Activated CD4-positive, alpha-beta T cell treated with anti-CD3 and anti-CD28 coated beads for 36 hours (primary cell): ENCODE data around the gene TDRD9. TPM values are rescaled to one million over a fixed set of nuclear protein-coding genes. Genes with fewer than 3 reads are reported as not detected.
"Not testable (repeated sequence)": the region's sequence is repeated elsewhere in the genome, so short reads cannot be mapped to it uniquely, and the experiment has no call there.

ENCODE experiments used
- ATAC-seq: fragments of 200-7000 bp; cut with Tn5 transposase; one replicate; pipeline ENCODE4 v1.10.0; 2021; ENCODE audit warnings: mild to moderate bottlenecking, moderate library complexity
- CTCF ChIA-PET: fragments of 350-600 bp; sonication (Branson Sonifier 250); formaldehyde crosslinking; loops from one replicate; lab custom pipeline; 2021; ENCODE audit warnings: antibody characterized with exemption; lab: Charles Lee
- POLR2A ChIA-PET: fragments of 350-600 bp; sonication (Branson Sonifier 250); formaldehyde crosslinking; loops from one replicate; lab custom pipeline; 2021; ENCODE audit warnings: antibody characterized with exemption, inconsistent platforms; lab: Charles Lee
- DNase-seq: peaks from one replicate; pipeline ENCODE4 v3.0.0-alpha.2; 2020
- H3K27ac Mint-ChIP-seq: one replicate; pipeline ENCODE4 v1.8.0; 2021; ENCODE audit warnings: mixed read lengths
- H3K27me3 Mint-ChIP-seq: one replicate; pipeline ENCODE4 v1.8.0; 2021; ENCODE audit warnings: mixed read lengths
- H3K36me3 Mint-ChIP-seq: one replicate; pipeline ENCODE4 v1.8.0; 2021; ENCODE audit warnings: low read depth, mixed read lengths
- H3K4me1 Mint-ChIP-seq: one replicate; pipeline ENCODE4 v1.8.0; 2021; ENCODE audit warnings: mixed read lengths
- H3K4me3 Mint-ChIP-seq: one replicate; pipeline ENCODE4 v1.8.0; 2021; ENCODE audit warnings: mild to moderate bottlenecking, moderate library complexity, mixed read lengths
- H3K9me3 Mint-ChIP-seq: one replicate; pipeline ENCODE4 v1.8.0; 2021; ENCODE audit warnings: low read depth, mixed read lengths
- intact Hi-C, 2 experiments: fragments of 100-400 bp; cut with DNase I in 1 of 2; cut with micrococcal nuclease in 1 of 2; formaldehyde crosslinking; loops; one replicate each; pipeline versions ENCODE4 v1.14.2 to v1.15.1; 2022 to 2024; cut with DNase I, micrococcal nuclease
- total RNA-seq, 2 experiments: library from RNA; stranded (reverse); gene quantifications; one replicate each; pipeline ENCODE4 v1.2.3, GENCODE V29; 2021

TDRD9 gene
- total RNA-seq, 2 experiments from 2014 or later: 0.42 to 0.62 TPM

DNA sequence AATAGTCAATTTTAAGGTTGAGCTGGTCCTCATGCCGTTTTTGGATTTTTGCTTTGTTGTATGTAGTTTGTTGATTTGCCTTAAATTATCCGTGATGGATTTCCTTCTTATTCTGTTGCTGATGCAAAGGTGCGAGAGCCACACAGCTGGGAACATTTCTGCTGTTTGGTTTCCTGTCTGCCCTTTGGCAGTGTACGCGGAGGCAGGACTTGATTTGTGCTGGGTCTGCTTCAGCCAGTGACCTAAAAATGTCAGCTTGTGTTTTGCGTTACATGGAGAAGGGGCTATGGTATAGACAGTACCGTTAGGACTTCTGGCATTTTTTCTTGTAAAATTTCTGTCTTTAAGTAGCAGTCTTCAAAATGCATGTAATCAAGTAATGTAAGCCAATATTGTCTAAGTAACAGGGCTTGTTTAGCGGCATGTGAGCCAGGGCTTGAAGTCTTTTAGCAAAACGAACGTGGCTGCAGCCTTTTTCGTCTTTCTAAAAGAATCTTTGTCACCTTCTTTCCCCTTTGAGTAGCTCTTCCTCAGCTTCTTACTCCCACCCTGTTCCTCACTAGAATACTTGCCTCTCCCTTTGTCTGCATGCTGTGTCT lies 32.3 kb downstream of the TDRD9 start:
- Mint-ChIP-seq H3K4me1 (no peaks in the 10 kb centered on the region), H3K27ac (no peak overlapping the region), H3K27me3 (no peaks in the 10 kb centered on the region), H3K4me3 (no peak overlapping the region), H3K36me3 (no peaks in the 10 kb centered on the region), H3K9me3 (no peaks in the 10 kb centered on the region)
- POLR2A ChIA-PET: no interaction called here
- no peak for ATAC-seq
- CTCF ChIA-PET: interaction anchor here (0.6 to 1.5 kb wide), 3 partner anchors 21 to 123 kb away, joined by 3 to 4 read pairs (median 3); no protein-coding TSS in a partner anchor
- DNase-seq: no peak
- intact Hi-C loops: no loop called here

DNA sequence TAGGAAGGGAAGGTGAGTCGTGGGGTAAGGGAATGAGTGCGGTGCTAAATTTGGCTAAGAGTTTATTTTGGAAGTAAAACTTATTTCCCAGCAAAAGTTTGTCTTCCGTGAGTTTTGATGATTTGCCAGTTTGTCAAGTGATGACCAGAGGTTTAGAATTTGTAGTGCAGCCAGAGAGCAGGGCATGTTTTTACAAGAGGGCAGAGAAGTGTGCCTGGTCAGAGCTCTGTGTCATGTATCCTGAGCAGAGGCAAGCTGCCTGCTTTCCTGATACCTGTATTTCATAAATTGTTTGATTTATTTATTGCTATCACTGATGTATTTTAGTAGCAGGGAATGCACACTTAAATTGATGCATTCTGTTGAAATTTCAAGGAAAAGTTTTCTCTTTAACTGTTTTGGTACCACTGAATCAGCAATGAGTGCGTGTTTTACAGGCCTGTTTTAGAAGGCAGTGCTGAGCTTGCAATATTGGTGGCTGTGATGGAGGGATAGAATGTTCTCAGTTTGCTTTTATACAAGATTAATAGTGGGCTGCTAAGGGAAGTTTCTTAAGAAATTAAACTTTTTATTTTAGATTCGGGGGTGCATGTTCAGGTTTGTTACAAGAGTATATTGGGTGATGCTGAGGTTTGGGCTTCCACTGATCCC lies 33.8 kb downstream of the TDRD9 start:
- intact Hi-C loops: no loop called here
- Mint-ChIP-seq H3K36me3 (no peaks in the 10 kb centered on the region), H3K4me1 (no peaks in the 10 kb centered on the region), H3K27ac (no peak overlapping the region), H3K9me3 (no peaks in the 10 kb centered on the region), H3K27me3 (no peaks in the 10 kb centered on the region), H3K4me3 (no peak overlapping the region)
- POLR2A ChIA-PET: interaction anchor here (0.6 kb wide), 1 partner anchor 783 kb away, joined by 4 read pairs; no protein-coding TSS in a partner anchor
- CTCF ChIA-PET: interaction anchor here (0.8 to 1.5 kb wide), 2 partner anchors 19 to 48 kb away, joined by 3 to 4 read pairs; no protein-coding TSS in a partner anchor
- DNase-seq (no peak), ATAC-seq (no peak)

DNA sequence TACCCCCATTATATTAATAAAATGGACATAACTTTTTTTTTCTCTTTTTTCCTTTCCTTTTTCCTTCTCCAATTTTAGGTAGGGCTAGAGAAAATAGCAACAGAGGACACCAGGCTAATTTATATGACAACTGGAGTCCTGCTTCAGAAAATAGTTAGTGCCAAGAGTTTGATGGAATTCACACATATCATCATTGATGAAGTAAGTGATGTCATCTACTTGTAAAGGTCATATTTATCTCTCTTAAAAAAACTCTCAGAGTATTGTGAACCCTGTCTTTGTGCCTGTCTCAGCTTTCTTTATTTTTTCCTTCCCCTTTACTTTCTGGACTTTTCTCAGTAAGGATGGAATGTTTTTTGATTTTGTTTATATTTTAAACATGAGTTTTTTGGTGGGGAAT lies 38.4 kb downstream of the TDRD9 start:
- no peaks in the 10 kb centered on the region for H3K36me3 Mint-ChIP-seq
- DNase-seq (no peak), ATAC-seq (no peak)
- ChIA-PET POLR2A (no interaction called here), CTCF (interaction anchor here (1.5 kb wide), 1 partner anchor 9 kb away, joined by 3 read pairs; no protein-coding TSS in a partner anchor)
- H3K9me3 Mint-ChIP-seq: no peaks in the 10 kb centered on the region
- H3K27me3 Mint-ChIP-seq: peaks cover 5% of the 10 kb centered on the region
- H3K4me1 Mint-ChIP-seq: no peaks in the 10 kb centered on the region
- no peak overlapping the region for H3K4me3 Mint-ChIP-seq
- intact Hi-C loops: no loop called here
- H3K27ac Mint-ChIP-seq: no peak overlapping the region

DNA sequence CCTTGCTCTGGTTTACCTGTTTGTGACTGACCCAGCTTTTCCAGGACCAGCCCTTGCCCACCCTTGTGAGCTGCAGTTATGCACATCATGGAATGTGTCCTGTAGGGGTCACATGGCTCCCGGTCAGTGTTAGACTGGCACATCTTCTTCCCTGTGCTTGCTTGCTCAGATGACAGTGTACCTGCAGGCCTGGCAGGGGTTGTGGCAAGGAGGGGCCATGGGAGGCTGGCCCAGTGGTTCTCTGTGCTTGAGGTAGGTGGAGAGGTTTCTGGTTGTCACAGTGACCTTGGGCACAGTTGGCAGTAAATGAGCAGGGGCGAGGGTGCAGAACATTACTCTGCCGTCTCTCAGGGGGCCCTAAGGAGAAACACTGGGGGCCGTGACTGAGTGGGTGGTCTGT lies 41.7 kb downstream of the TDRD9 start:
- Mint-ChIP-seq H3K36me3 (no peaks in the 10 kb centered on the region), H3K9me3 (no peaks in the 10 kb centered on the region), H3K4me1 (no peaks in the 10 kb centered on the region), H3K27ac (no peak overlapping the region), H3K27me3 (peaks cover 8% of the 10 kb centered on the region), H3K4me3 (no peak overlapping the region)
- no peak for ATAC-seq
- DNase-seq: no peak
- ChIA-PET CTCF (no interaction called here), POLR2A (no interaction called here)
- intact Hi-C loops: no loop called here

DNA sequence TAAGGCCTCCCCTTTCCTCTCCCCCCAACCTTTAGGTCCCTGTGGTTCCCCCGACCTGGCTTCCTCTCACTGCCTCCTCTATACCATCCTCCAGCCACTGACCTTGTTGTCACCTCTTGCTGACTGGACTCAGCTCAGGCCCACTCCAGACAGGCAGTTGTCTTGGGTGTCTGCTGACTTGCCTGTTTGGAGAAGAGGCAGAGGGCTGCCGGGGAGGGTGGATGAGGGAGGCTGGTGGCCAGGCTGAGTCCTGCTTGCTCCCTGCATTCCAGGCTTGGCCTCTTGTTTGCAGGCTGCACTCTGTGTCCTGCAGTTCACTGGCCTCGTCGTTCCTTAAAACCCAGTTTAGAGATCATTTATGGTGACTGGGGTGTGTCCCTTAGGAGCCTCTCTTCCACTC lies 45.1 kb downstream of the TDRD9 start:
- no peak overlapping the region for H3K4me3 Mint-ChIP-seq
- no peak for ATAC-seq

DNA sequence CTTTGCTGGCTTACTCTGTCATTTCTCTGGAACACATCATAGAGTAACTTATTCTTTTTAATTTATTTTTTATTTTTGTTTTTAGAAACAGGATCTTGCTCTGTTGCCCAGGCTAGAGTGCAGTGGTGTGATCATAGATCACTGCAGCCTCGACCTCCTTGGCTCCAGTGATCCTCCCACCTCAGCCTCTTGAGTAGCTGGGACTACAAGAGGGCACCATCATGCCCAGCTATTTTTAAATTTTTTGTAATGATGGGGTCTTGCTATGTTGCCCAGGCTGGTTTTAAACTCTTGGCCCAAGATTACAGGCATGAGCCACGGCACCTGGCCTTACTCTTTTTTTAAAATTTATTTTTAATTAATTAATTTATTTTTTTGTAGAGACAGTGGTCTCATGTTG lies 46.3 kb downstream of the TDRD9 start:
- Mint-ChIP-seq H3K4me1 (no peaks in the 10 kb centered on the region), H3K4me3 (no peak overlapping the region), H3K27ac (no peak overlapping the region), H3K27me3 (peaks cover 12% of the 10 kb centered on the region), H3K36me3 (no peaks in the 10 kb centered on the region), H3K9me3 (no peaks in the 10 kb centered on the region)
- ATAC-seq (no peak), DNase-seq (no peak)
- intact Hi-C loops: no loop called here
- CTCF ChIA-PET: interaction anchor here (0.7 kb wide), 1 partner anchor 250 kb away, joined by 3 read pairs; no protein-coding TSS in a partner anchor
- POLR2A ChIA-PET: no interaction called here

More for the DNA sequence above, 45.1 kb downstream of the TDRD9 start:
- no peaks in the 10 kb centered on the region for H3K4me1 Mint-ChIP-seq
- H3K27ac Mint-ChIP-seq: no peak overlapping the region
- no peak for DNase-seq
- H3K27me3 Mint-ChIP-seq: peaks cover 10% of the 10 kb centered on the region
- ChIA-PET CTCF (no interaction called here), POLR2A (no interaction called here)
- intact Hi-C loops: no loop called here
- H3K9me3 Mint-ChIP-seq: no peaks in the 10 kb centered on the region
- H3K36me3 Mint-ChIP-seq: no peaks in the 10 kb centered on the region

DNA sequence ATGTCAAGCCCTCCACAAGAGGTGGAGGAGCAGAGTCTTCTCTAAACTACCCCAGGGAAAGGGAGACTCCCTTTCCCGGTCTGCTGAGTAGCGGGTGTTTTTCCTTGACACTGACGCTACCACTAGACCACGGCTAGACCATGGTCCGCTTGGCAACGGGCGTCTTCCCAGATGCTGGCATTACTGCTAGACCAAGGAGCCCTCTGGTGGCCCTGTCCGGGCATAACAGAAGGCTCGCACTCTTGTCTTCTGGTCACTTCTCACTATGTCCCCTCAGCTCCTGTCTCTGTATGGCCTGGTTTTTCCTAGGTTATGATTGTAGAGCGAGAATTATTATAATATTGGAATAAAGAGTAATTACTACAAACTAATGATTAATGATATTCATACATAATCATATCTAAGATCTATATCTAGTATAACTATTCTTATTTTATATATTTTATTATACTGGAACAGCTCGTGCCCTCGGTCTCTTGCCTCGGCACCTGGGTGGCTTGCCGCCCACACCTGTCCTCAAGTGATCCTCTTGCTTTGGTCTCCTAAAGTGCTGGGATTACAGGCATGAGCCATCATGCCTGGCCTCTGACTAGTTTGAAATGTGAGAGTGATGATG lies 52.5 kb downstream of the TDRD9 start:
- not testable (repeated sequence) for ATAC-seq, H3K4me3 Mint-ChIP-seq, H3K27ac Mint-ChIP-seq, H3K36me3 Mint-ChIP-seq, H3K4me1 Mint-ChIP-seq, H3K9me3 Mint-ChIP-seq
- ChIA-PET POLR2A (interaction anchor here (0.6 kb wide), 1 partner anchor 938 kb away, joined by 4 read pairs; no protein-coding TSS in a partner anchor), CTCF (interaction anchor here (0.6 to 3.2 kb wide), 4 partner anchors 9 to 172 kb away, joined by 3 to 7 read pairs (median 4); no protein-coding TSS in a partner anchor)
- peaks cover 13% of the 10 kb centered on the region for H3K27me3 Mint-ChIP-seq
- intact Hi-C loops: loop anchor here in 1 of 2 experiments (1.0 kb wide), 1 partner anchor 172 kb away; no protein-coding TSS in a partner anchor
- DNase-seq: peak; percentile 11

DNA sequence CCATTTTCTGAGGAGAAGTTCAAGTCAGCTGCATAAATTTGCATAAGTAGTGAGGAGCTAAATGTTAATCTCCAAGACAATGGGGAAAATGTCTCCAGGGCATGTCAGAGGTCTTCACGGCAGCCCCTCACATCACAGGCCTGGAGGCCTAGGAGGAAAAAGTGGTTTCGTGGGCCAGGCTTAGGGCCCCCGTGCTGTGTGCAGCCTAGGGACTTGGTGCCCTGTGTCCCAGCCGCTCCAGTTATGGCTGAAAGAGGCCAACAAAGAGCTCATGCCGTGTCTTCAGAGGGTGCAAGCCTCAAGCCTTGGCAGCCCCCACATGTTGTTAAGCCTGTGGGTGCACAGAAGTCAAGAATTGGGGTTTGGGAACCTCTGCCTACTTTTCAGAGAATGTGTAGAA lies 55.9 kb downstream of the TDRD9 start:
- intact Hi-C loops: no loop called here
- POLR2A ChIA-PET: no interaction called here
- H3K27me3 Mint-ChIP-seq: peaks cover 19% of the 10 kb centered on the region
- H3K9me3 Mint-ChIP-seq: peaks cover 7% of the 10 kb centered on the region
- CTCF ChIA-PET: no interaction called here
- ATAC-seq: no peak
- peaks cover 2% of the 10 kb centered on the region for H3K36me3 Mint-ChIP-seq
- H3K4me3 Mint-ChIP-seq: no peak overlapping the region
- no peaks in the 10 kb centered on the region for H3K4me1 Mint-ChIP-seq
- no peak overlapping the region for H3K27ac Mint-ChIP-seq
- DNase-seq: no peak

DNA sequence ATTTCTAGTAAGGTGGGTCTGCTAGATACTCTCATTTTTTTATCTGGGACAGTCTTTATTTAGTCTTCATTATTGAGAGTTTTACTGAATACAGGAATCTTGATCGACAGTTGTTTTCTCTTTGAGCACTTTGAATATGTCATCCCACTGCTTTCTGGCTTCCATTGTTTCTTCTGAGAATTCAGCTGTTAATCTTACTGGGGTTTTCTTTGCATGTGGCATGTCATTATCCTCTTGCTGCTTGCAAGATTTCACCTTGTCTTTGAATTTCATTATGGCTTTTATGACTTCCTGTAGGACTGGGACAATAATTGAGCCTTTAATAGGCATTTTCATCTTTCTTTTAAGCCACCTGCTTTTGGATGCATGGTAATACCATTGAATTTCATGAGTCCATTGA lies 60.8 kb downstream of the TDRD9 start:
- ATAC-seq: no peak
- Mint-ChIP-seq H3K4me3 (no peak overlapping the region), H3K27me3 (peaks cover 27% of the 10 kb centered on the region), H3K36me3 (peaks cover 4% of the 10 kb centered on the region), H3K4me1 (no peaks in the 10 kb centered on the region), H3K27ac (no peak overlapping the region), H3K9me3 (peaks cover 15% of the 10 kb centered on the region)
- POLR2A ChIA-PET: no interaction called here
- CTCF ChIA-PET: no interaction called here
- intact Hi-C loops: no loop called here
- no peak for DNase-seq

DNA sequence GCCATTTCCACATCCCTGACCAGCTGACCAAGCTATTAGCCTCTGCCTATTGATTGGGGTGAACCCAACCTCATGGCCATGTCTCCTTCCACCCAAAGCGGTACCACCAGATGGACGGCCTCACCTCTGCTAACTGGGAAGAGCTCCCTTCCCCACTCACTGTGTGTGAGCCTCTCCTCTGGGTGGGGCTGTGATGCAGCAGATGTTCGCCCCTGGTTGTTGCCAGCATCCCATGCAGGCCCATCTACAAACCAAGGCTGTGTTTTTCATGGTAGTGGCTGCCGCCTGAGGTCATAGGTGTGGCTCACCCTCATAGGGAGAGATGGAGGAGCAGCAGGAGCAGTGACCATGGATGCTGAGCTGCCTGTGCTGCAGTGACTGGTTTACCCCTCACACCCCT lies 61.7 kb downstream of the TDRD9 start:
- ATAC-seq: no peak
- no peak overlapping the region for H3K4me3 Mint-ChIP-seq
- no peak for DNase-seq
- peaks cover 15% of the 10 kb centered on the region for H3K9me3 Mint-ChIP-seq
- ChIA-PET POLR2A (no interaction called here), CTCF (interaction anchor here (0.6 kb wide), 1 partner anchor 9 kb away, joined by 3 read pairs; no protein-coding TSS in a partner anchor)
- no peaks in the 10 kb centered on the region for H3K4me1 Mint-ChIP-seq
- H3K36me3 Mint-ChIP-seq: peaks cover 4% of the 10 kb centered on the region
- H3K27me3 Mint-ChIP-seq: peaks cover 27% of the 10 kb centered on the region
- no peak overlapping the region for H3K27ac Mint-ChIP-seq
- intact Hi-C loops: loop anchor here in 1 of 2 experiments (10.0 kb wide), 1 partner anchor 185 kb away; no protein-coding TSS in a partner anchor

DNA sequence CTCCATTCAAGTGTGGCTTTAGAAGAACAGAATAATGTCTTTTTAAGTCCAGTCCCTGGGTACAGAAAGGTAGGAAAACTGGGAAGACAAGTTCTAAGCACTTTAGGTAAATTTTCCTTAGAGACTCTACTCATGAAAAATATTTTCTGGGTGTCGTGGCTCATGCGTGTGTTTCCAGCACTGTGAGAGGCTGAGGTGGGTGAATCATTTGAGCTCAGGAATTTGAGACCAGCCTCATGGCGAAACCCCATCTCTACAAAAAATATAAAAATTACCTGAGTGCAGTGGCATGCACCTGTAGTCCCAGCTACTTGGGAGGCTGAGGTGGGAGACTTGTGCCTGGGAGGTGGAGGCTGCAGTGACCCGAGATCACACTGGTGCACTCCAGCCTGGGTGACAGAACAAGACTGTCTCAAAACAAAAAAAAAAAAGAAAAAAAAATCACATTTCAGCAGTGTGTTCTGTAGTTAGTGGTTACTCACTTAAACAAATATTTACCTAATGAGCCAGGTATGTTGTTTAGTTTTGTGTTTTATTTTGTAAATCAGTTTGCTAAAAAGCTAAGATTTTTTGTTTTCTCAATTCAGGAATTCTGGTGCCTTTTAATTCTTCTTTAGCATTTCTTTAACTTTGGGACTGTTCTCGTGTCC lies 66.4 kb downstream of the TDRD9 start:
- Mint-ChIP-seq H3K27ac (no peak overlapping the region), H3K9me3 (peaks cover 4% of the 10 kb centered on the region), H3K27me3 (peaks cover 11% of the 10 kb centered on the region), H3K4me3 (no peak overlapping the region), H3K4me1 (no peaks in the 10 kb centered on the region), H3K36me3 (no peaks in the 10 kb centered on the region)
- ATAC-seq: no peak
- POLR2A ChIA-PET: no interaction called here
- CTCF ChIA-PET: interaction anchor here (1.2 to 1.4 kb wide), 3 partner anchors 74 to 186 kb away, joined by 3 to 5 read pairs (median 5); no protein-coding TSS in a partner anchor
- DNase-seq: no peak
- intact Hi-C loops: loop anchor here in 1 of 2 experiments (10.0 kb wide), 1 partner anchor 190 kb away; no protein-coding TSS in a partner anchor
